PFSK-1 (cell line): ENCODE measurements around the gene KCNJ16.

Experiments
- FOXP2 ChIP-seq: optimal IDR thresholded peaks from 2 replicates; pipeline ENCODE3; 2011; ENCODE audit warnings: borderline replicate concordance, control low read depth, inconsistent platforms; ENCODE audit not compliant: insufficient read depth; ENCODE audit errors: extremely low read length, extremely low read depth
- POLR2AphosphoS5 ChIP-seq: IDR thresholded peaks from 2 replicates; pipeline ENCODE4 v1.6.1; 2012; ENCODE audit warnings: low read depth, mild to moderate bottlenecking, control low read depth, low read length, moderate library complexity
- SIN3A ChIP-seq: IDR thresholded peaks from 2 replicates; pipeline ENCODE4 v1.6.1; 2012; ENCODE audit warnings: mild to moderate bottlenecking, low read length, moderate library complexity, borderline replicate concordance; ENCODE audit not compliant: insufficient read depth
- TAF1 ChIP-seq: IDR thresholded peaks from 2 replicates; pipeline ENCODE4 v1.6.1; 2012; ENCODE audit warnings: low read length, control low read depth, borderline replicate concordance; ENCODE audit not compliant: insufficient read depth
- TF ChIP-seq, protein P1 (sequence below), 2 experiments: IDR thresholded peaks; 2 replicates each; pipeline versions ENCODE4 v1.6.1 to v1.8.0; 2011 to 2012; ENCODE audit warnings: low read depth in 2 of 2, low read length in 2 of 2, control low read depth in 1 of 2, inconsistent platforms in 1 of 2, mild to moderate bottlenecking in 1 of 2, moderate library complexity in 1 of 2; ENCODE audit not compliant: insufficient read depth in 1 of 2

DNA sequence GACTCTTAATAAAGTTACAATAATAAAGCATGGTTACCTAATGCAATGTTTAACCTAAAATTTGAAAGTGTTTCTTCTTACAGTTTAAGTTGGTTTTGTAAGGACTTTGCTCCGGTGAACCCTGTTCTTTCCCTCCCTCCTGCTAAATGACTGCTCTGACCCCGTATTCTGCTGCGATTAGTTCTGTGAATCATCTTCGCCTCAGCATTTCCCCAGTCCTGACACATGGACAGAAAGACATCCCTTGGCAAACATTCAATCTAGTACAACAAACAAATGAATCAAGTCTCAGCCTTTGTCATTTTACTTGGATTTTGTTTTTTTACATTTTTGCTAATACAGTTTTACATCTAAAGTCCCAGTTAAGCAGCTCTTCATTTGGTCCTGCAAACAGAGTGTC is 109.7 kb downstream of the KCNJ16 start:
- TF ChIP-seq TAF1, result no peak
- TF ChIP-seq POLR2AphosphoS5, result no peak
- TF ChIP-seq, protein P1, sequence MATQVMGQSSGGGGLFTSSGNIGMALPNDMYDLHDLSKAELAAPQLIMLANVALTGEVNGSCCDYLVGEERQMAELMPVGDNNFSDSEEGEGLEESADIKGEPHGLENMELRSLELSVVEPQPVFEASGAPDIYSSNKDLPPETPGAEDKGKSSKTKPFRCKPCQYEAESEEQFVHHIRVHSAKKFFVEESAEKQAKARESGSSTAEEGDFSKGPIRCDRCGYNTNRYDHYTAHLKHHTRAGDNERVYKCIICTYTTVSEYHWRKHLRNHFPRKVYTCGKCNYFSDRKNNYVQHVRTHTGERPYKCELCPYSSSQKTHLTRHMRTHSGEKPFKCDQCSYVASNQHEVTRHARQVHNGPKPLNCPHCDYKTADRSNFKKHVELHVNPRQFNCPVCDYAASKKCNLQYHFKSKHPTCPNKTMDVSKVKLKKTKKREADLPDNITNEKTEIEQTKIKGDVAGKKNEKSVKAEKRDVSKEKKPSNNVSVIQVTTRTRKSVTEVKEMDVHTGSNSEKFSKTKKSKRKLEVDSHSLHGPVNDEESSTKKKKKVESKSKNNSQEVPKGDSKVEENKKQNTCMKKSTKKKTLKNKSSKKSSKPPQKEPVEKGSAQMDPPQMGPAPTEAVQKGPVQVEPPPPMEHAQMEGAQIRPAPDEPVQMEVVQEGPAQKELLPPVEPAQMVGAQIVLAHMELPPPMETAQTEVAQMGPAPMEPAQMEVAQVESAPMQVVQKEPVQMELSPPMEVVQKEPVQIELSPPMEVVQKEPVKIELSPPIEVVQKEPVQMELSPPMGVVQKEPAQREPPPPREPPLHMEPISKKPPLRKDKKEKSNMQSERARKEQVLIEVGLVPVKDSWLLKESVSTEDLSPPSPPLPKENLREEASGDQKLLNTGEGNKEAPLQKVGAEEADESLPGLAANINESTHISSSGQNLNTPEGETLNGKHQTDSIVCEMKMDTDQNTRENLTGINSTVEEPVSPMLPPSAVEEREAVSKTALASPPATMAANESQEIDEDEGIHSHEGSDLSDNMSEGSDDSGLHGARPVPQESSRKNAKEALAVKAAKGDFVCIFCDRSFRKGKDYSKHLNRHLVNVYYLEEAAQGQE (IDR thresholded peaks at IDR 0.05; ENCODE audit: insufficient read depth in 1 of 2, low read depth in 2 of 2, low read length in 2 of 2), result no peak
- no peak for TF ChIP-seq SIN3A
- no peak for TF ChIP-seq FOXP2
